GM18868 (cell line): ENCODE results near the gene ACO2.
"Not testable (repeated sequence)": the region's sequence is repeated elsewhere in the genome, so short reads cannot be mapped to it uniquely, and the experiment has no call there.

Experiments
- ATAC-seq: cut with Tn5 transposase; IDR thresholded peaks from one replicate; pipeline ENCODE4 v1.9.1; 2021; ENCODE audit warnings: mild to moderate bottlenecking, moderate library complexity; ENCODE audit not compliant: unreplicated experiment

ACO2 gene

DNA sequence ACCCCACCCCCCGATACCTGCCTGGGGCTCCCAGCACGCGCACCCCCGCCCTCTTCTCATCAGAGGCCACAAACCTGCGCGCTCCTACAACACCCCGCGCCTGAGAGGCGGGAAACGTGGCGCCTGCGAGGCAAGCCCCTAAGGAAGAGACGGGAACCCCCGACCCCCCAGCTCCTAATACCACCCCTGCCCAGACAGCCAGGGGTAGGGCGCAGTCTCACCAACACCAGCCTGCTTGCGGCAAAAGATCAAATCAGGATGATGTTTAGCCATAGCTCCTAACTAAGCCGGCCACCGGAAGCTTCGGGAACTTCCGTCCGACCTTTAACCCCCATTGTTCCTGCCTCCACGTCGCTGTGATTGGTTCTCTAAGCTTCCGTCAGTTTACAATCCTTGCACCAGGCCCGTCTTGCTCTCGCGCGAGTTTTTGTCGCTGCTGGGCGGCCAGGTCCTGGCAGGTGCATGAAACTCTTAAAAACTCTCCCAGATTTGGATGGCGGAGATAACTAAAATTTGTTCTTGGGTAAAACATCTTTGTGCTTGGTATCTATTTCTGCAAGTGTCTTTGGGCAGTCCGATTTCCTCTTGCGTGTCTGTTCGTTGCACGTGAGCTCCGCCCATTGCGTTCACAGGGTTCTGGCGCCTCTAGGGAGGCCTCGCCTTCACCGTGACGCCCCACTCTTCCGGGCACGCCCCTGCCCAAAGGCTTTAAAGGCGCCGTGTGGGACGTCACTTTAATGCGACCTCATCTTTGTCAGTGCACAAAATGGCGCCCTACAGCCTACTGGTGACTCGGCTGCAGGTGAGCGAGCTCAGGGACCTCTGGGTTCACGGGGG is at the start of gene ACO2, which contains the start of gene PHF5A:
Gene ACO2 (plus strand): TSS at position 737 of the 837 bp plus-strand sequence. CDS start 30 bp downstream, at position 767.
Gene PHF5A (minus strand): TSS at position 312 of the 837 bp plus-strand sequence. CDS start 39 bp downstream, at position 273.
- peak; percentile 86 for ATAC-seq

DNA sequence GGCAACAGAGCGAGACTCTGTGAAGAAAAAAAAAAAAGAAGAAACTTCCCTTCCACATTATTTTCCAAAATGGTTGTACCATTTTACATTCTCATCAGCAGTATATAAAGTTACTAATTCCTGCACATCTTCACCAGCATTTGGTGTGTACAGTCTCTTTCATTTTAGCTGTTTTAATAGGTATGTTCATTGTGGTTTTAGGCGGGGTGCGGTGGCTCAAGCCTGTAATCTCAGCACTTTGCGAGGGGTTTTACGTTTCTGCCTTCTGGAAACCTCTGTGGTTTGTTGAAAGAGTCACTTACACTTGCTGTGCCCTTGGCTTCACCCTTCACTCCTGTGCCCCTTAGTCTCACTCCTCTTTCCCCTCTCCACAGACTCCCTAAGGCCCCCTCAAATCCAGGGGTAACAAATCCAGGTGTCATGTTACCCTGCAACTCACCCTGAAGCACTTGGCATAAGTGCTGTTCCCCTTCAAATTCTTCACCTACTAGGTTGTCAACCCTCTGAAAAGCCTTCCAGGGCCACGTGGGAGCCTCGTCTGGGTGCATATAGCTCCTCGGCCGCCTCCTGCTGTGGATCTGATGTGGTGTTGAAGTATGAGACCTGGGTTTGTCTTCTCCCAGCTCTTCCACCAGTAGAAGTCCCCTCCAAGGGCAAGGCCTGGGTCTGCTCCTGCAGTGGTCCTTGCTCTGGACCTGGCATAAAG is 43.1 kb upstream of the ACO2 start:
- ATAC-seq, result no peak

DNA sequence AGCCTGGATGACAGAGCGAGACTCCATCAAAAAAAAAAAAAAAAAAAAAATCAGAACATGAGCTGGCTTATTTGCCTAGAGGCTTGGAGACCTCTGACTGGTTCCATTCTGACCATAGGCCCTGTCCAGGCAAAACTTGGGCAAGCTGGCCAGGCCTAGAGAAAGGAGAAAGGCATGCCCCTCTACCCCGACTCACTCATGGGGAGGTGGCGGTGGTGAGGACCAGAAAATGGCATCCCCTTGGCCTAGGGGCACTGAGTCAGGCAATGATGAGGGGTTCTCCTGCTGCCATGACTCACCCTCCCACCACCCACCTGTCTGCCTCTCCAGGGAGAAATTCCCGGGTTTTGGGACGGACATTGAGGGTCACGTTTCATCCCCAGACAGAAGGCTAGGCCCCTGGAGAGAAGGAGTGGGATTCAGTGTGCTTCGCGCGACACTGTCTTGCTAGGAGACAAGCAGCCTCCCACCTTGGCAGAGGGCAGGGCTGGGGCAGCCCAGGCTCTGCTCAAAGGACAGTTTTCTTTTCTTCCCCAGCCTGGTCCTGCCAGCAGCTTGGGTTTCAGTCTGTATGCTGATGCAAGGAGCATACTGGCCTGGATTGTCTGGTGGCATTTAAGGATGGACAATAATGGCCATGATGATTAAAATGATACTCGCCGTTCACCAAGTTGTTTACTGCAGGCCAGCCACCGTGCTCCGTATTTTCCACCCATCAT is 39.5 kb upstream of the ACO2 start:
- ATAC-seq, result no peak

DNA sequence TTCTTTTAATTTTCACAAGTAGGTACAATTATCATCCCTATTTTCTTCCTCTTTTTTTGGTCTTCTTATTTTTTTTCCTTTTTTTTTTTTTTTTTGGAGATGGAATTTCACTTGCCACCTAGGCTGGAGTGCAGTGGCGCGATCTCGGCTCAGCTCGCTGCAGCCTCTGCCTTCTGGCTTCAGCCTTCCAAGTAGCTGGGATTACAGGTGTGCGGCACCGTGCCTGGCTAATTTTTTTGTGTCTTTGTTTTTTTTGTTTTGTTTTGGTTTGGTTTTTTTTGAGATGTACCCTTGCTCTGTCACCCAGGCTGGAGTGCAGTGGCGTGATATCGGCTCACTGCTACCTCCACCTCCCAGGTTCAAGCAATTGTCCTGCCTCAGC is 39.0 kb upstream of the ACO2 start:
- ATAC-seq, result no peak

DNA sequence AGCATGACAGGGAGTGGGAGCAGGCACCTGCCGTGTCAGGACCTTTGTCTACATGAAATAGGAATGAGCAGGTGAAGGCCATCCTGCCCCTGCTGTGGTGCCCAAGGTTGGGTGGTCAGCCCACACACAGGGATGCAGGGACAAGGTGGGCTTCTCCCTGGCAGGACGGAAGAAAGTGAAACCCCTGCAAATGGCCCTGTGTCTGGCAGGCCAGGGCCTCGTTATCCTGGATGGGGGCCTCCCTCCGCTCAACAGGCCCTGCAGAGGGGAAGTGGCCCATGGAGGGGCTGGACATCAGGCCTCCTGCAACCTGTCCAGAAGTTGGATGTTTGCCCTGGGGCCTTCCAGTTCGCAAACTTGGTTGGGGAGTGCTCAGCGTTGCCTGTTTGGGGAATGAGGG is 37.3 kb upstream of the ACO2 start:
- no peak for ATAC-seq

DNA sequence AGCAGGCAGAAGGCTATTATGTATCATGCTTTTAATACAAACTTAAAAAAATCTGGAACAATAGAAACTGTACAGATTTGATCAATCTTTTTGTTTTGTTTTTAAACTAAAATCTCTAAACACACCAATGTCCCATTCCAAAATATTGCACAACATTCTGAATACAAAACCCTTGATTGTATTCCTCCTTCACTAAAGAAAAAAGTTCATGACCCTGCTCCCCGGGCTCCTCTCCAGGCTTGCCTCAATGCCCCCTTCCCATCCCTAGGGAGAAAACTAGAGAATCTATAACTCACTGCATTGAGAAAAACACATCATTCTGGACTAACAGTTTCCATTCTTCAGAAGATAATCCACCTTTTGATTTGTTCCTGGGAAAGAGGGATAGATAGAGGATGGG is 35.4 kb upstream of the ACO2 start:
- ATAC-seq, result not testable (repeated sequence)

DNA sequence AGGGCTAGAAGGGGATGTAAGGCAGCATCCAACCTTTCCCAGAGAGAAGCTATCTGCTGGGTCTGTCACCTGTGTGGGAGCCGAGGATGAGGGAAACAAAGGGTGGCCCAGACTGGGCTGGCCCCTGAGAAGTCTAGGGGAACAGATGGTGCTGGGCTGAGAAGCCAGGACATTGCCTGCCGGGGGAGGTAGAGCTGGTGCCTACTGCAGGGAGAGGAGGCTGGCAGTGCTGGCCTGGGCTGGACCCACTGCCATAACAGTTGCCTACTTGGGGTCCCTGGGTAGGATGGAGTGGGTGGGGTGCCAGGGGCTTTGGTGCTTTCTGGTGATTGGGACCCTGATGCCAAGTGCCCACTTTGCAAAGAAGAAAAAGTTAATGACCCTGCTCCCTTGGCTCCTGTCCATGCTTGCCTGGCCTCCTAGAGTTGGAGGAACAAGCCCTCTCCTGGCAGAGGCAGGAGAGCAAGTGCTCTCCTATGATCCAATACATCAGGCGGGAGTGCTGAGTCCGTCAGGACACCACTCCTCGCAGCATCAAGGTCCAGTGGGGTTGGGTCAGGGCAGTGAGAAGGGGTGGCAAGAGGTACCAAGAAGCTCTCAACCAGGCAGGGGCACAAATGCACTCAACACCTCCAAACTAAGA is 34.4 kb upstream of the ACO2 start:
- not testable (repeated sequence) for ATAC-seq

DNA sequence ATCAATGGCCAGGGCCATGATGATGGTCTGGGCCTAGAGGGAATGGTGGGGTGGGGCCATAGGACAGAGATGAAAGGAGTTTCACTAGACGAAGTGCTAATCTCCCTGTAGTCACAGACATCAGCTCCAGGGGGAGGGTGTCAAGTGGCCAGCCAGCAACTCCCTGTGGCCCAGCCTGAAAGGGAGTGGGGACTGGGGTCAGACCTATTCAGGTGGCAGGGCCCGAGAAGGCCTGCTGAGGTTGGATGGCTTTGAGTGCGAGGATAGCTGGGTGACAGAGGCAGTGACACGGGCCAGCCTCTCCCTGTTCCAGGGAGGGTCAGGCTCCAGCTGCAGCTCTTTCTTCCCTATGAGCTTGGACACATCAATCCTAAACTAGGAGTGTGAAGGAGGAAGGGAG is 33.4 kb upstream of the ACO2 start:
- ATAC-seq, result no peak

DNA sequence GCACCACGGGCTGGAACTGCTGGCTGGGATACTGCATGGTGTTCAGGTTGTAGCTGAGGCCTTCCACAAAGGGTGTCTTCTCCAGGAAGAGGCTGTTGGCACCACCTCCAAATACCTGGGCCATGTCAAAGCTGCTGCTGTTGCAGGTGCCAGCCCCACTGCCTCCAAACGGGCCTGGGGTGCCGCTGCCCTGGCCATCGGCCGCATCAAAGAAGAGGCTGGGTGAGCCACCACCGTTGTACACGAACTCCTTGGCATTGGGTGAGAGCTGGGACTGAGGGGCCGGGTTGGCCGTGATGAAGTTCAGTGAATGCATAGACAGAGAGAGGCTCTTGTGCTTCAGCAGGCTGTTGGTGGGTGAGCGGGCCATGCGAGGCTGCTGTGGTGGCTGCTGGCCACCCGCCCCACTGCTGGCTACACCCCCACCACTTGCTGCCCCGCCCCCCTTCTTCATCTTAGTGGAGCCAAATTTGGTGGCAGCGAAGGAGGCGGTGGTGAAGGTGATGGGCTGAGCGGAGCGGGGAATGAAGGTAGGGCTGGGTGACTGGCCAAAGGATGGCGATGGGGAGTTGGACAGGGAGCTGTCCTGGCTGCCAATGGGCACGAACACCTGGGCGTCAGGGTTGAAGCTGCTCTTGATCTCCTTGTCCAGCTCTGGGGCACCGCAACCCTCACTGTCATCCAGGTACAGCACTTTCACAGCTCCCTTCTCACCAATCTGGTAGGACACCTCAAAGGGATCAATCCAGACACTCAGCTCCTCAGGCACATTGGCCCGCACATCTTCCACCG is 32.4 kb upstream of the ACO2 start:
- no peak for ATAC-seq

DNA sequence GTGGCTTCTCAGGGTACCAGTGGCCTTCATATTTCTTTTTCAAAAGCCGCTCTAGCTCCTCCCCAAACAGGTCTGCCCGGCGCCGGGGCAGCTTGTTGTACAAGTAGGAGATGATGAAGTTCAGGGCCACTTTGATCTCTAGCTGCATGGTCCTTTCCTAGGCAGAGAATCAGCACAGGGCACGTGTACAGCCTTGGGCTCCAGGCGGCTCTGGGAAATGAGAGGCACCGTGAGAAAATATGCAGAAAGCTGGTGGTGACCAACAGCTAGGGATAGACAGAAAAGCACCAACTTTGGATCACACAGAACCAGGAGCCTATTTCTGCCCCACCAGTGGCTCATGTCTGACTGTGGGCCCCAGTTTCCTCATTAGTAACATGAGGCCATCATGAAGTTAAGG is 31.7 kb upstream of the ACO2 start:
- ATAC-seq, result no peak

DNA sequence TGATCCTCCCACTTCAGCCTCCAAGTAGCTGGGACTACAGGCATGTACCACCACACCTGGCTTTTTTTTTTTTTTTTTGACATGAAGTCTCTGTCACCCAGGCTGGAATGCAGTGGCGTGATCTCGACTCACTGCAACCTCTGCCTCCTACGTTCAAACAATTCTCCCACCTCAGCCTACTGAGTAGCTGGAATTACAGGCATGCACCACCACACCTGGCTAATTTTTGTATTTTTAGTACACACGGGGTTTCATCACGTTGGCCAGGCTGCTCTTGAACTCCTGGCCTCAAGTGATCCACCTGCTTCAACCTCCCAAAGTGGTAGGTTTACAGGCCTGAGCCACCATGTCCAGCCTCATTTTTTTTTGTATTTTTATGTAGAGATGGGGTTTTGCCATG is 28.4 kb upstream of the ACO2 start:
- not testable (repeated sequence) for ATAC-seq

DNA sequence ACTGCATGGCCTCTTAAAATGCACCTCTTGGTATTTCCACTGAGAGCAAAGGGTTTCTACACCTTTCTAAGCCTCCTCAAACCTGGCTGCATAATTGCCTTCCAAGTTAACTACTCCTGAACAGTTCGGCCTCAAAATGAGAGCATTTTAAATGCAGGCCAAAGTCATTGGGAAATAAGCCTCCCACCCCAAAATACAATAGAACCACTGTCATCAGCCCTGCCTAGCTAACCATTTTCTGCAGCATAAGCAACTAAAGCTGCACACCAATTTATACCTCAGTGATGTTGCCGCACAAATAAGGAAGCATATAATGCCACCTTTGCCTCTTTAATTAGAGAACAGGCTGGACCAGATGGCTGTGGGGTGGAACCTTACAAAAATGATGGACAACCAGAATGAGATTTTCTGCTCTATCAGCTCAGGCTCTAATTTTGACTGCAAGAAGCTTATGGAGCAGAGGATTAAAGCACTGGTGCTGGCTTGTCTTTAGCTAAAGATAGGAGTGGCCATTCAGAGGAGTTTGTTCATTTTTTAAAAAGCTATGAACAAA is 26.6 kb upstream of the ACO2 start:
- ATAC-seq, result no peak

DNA sequence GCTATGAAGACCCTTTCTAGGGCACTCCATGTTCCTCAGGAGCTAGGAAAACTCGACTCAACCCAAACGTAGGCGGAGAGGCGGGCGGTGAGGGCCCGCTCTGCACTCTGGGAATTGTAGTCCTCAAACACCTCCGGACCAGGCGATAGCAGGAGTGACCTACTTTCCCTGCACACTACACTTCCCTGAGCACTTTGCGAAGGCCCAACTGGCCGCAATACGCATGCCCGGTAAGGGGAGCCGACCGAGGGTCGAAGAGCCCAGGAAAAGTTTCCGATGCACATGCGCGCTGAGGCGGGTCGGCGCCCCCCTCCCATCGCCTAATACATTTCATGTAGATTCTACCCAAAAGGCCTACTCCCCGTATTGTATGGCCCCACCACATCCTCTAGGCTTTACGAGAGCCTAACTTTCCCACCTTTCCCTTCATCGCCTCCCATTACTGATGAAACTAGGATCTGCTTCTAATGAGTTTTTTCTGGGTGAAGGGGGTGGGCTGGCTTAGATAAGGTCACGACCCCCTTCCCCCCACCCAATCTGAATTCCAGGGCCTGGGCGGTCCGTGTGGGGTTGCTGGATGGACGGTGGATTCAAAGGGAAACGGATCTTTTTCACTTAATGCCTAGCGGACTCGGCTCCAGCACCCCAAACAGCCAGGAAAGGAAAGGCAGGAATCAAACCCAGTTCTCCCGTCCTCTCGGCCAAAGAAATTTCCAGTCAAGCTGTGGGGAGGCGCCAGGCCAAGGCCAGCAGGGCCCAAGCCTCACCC is 24.4 kb upstream of the ACO2 start:
- peak; percentile 53 for ATAC-seq

DNA sequence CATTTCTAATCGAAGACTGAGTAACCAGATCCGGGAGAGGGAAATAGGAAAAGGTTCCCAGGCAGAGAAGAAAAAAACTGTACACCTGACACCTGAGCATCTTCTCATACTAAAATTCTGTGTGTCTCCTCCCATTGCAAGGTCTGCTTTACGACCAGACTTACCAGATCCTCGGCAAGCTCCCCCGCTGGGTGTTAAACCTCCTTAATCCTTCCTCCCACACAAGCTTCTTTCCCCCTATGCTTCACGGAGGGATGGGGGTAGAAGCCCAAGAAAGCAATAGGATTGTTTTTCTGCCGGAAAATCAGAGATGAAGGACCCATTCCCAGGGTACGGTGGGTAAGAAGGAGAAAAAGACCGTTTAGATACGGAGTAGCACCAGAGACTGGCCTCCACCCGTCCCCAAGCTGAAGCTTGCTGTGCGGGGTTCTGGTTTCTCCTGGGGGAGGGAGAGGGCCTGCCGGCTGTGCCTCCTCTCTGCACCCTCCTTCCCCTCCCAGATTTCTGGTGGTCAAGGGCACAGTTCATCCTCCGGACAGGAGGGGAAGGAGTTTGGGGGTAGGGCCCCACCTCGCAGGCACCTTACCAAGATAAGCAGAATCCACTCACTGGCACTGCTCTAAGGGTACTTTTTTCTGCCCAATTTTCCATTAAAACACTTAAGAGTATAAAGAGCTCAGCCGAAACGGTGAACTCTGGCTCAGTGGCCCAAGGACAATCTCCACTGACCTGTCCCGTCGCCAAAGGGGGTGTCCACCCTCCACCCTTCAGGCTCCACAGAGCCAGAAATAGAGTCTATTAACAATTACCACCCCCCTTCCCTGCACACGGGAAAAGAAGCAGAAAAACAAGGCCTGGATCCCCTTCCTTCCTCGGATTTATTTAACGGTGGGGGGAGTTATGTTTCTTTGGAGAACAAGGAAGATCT is 23.5 kb upstream of the ACO2 start:
- ATAC-seq, result no peak

DNA sequence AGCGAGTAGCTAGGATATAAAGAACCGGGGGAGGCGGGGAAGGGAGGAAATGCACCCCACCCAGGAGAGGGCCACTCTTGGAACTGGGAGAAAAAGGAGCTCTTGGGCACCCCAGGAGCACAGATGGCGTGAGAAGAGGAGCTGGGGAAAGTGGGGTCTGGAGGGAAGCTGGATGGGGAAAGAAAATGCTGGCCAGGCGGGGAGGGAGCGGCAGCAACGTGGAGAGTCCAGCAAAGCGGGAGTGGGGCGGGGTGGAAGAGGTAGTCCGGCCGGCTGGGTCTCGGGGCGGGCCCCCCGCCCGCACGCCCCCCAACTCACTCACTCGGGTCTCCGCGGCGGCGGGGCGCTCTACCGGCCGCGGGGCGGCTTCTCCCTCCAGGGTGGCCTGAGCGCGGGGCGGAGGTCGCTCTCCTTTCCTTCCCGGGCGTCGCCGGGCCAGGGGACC is 22.8 kb upstream of the ACO2 start:
- no peak for ATAC-seq

DNA sequence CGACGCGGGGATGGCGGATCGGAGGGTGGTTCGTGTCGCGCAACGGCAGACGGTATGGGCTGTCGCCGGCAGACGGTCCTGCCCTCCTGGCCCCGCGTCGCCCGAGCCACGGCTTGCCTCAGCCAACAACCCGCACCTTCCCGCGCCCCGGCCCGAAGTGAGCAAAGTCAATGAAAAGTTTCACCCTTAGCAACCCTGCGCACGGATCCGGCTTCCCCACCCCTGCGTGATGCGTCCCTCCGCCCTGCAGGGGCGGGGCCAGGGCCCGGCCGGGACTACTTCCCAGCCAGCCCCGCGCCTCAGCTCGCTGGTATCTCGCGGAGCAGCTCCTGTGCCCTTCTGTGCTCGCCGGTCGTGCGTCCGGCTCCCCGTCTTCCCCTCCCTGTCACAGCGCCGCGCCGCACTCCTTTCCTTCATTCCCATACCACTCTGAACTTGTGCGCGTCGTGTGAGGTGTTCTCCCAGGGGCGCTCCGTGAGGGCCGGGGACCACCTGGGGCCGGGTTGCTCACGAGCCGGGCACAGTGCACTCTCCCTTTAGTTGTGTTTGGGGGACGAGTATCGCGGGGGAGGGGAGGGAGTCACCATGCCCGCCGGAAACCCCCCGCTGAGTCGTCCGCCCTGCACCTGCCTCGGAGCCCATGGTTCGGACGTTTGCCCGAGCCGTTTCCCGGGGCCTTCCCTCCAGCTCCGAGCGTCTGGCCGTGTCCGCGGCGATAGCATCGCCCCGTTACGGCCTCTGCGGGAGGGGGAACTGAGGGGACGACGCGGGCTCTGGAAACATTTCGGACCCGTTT is 22.1 kb upstream of the ACO2 start, which contains the start of gene TOB2:
Gene TOB2 (minus strand): TSS at position 163 of the 796 bp plus-strand sequence. CDS start 9,456 bp downstream, outside the sequence.
- peak; percentile 37 for ATAC-seq
